Raji (cell line): Measurements from ENCODE around the gene CNPY3.

Experiments used
- POLR2A ChIP-seq: IDR thresholded peaks from 2 replicates; pipeline ENCODE4 v1.6.1; 2011; ENCODE audit warnings: low read depth, low read length, control low read depth; ENCODE audit not compliant: insufficient read depth

CNPY3 gene

DNA sequence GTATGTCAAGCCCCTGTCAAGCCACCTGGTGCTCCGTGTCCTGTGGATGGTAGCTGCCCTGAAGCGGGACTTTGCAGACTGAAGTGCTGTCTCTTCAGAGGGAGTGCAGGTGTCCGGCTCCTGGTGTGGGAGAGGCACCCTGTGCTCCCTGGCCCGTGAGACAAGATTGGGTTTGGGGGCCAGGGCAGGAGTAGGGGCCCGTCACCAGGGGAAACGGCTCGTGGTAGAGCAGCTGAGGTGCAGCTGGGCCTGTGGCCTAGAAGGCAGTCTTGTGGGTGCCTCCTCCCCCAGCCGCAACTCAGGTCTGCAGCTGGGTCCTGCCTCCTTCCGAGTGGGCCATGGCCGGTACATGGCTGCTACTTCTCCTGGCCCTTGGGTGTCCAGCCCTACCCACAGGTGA lies 13.5 kb upstream of the CNPY3 start, which contains the start of gene PTCRA:
TSS of gene PTCRA (plus strand) at position 322 of the 400 bp plus-strand sequence. CDS start at position 339, 17 bp downstream.
- TF ChIP-seq POLR2A = no peak

DNA sequence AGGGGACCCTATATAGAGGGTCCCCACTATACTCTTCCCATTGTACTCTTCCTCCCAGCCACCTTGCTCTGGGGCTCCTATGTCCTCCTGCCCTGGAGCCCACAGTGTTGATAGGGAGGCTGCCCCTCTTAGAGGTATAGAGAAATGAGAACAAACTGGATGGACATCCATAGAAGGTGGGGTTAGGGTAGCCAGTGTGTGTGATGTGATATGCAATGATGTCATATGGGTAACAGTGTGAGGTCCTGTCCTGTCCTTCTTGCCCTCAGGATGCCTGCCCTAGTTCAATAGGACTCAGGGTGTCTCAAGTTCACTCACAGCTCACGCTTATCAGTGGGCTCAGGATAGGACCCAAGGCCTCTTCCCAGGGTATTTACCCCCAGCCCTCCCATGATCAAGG lies 13.0 kb upstream of the CNPY3 start:
- no peak for TF ChIP-seq POLR2A

DNA sequence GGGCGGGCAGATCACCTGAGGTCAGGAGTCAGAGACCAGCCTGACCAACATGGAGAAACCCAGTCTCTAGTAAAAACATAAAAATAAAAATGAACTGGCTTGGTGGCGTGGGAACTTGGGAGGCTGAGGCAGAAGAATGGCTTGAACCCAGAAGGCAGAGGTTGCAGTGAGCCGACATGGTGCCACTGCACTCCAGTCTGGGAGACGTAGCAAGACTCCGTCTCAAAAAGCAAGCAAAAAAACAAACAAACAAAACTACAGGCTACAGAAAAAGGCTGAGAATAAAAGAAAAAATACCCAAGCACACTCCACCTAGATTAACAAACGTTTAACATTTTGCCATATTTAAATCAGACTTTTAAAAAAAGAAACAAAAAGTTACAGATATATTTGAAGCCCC lies 7.5 kb upstream of the CNPY3 start:
- no peak for TF ChIP-seq POLR2A

- TF ChIP-seq POLR2A = no peak
Measured at GRCh38 chr6:42923666-42924065, 5.6 kb upstream of the CNPY3 start.

GRCh38 chr6:42925248-42925857 lies 3.9 kb upstream of the CNPY3 start:
- TF ChIP-seq POLR2A = no peak

DNA sequence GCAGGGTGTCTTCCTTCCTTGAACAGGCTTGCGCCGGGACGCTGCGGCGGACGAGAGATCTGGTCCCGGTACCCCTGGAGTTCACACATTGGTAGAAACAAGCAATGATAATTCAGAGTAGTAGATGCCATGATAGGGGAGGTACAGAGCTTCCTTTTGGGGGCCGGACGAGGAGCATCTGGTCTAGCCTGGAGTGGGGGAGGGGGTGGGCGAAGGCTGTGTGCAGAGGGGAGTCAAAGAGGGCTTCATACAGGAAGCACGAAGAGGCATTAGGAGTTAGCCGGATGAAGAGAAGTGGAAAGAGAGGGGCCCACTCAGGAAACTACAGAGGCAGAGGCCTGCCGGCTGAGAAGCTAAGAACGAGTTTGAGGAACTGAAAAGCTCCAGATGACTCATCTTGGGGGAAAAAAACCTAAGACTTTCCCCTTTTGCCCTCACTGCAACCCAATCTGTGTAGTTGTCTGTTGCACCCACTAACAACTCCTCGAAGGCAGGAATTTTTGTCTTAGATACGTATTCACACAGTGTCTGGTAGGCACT lies 611 bp downstream of the CNPY3 start:
- TF ChIP-seq POLR2A = peak; percentile 67

DNA sequence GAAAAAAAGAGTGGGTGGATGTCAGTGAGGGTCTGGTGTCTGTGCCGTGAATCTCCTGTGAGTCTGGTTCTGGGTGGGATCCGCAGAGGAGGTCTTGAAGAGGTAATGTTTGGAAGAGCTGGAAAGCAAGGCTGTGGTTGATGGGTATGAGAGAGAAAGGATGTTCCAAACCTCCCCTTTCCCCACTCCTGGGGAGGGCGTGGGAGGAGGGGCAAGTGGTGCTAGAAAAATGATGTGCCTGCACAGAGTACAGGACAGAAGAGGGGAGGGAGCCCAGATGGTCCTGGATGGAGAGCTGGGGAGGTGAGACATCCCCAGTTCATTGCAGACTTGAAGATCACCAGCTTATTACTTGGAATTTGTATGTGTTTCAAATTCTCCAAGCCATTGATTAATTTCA lies 3.1 kb downstream of the CNPY3 start:
- no peak for TF ChIP-seq POLR2A

GRCh38 chr6:42933205-42933604 lies 3.9 kb downstream of the CNPY3 start:
- TF ChIP-seq POLR2A = no peak

GRCh38 chr6:42935322-42935721 lies 6.0 kb downstream of the CNPY3 start:
- TF ChIP-seq POLR2A = no peak

- TF ChIP-seq POLR2A = no peak
Measured at GRCh38 chr6:42936398-42936797, 7.1 kb downstream of the CNPY3 start.

GRCh38 chr6:42937548-42938427 lies 8.5 kb downstream of the CNPY3 start:
- no peak for TF ChIP-seq POLR2A

- no peak for TF ChIP-seq POLR2A
Measured at GRCh38 chr6:42938428-42938796, 9.1 kb downstream of the CNPY3 start.

GRCh38 chr6:42938987-42939809 lies 9.9 kb downstream of the CNPY3 start:
- TF ChIP-seq POLR2A = no peak

DNA sequence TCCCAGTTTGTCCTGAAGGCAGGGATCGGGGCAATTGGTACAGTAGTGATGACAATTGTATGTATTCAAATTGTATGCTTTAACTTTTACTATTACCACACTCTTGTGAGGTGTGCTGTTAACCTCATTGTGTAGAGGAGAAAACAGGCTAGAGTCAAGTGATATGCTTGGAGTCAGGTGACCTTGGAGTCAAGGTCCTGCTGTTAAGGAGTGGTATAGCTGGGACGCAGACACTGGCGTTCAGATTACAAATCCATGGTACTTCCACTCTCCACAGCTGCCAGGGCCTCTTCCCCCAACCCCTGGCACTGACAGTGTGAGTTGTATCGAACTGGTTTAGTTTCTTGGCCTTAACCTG lies 10.5 kb downstream of the CNPY3 start:
- TF ChIP-seq POLR2A = no peak

DNA sequence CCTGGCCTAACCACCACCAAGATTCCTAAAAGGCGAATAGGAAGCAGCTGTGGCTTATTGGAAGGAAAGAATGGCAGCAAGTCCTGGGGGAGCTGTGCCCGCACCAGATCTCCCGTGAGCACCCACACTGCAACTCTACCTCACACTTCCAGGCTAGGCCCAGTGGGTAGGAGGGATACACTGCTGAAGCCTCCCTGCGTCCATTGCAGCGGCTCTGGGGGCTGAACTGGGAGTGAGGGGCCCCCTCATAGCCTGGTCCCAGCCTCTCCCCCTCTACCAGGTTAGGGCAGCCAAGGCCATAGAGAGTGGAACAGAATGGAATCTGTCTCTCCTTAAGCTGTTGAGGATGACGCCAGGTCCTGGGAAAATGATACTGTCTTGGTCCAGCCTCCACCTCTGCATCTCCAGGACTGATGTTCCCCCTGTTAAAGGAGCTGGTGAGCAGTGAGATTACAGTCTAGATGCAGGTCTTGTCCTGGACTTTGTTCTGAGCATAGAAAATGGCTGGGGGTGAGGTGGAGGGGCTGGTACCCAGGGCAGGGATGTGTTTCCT lies 11.3 kb downstream of the CNPY3 start:
- TF ChIP-seq POLR2A = no peak

GRCh38 chr6:42942444-42942843 lies 13.2 kb downstream of the CNPY3 start:
- TF ChIP-seq POLR2A = no peak

DNA sequence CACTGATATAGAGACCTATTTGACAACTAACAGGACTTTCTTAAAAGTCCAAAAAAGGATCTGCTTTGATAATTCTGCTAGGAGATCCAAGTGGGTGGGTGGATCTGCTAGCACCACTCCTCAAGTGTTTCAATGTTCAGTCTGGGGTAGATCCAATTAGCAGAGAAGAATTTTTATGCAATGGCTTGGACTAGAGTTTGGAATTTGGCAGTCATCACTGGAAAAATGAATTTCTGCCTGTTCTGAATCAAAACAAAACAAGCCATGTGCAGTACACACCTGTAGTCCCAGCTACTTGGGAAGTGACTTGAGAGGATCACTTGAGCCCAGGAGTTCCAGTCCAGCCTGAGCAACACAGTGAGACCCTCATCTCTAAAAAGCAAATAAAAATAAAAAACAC lies 18.7 kb downstream of the CNPY3 start:
- no peak for TF ChIP-seq POLR2A
